ENCODE measurements around the gene MAD1L1. TPM values are rescaled to one million over a fixed set of nuclear protein-coding genes. Genes with fewer than 3 reads are reported as not detected.

Gene MAD1L1
- total and polyA plus RNA-seq, 2 of the 4 experiments (the other 2 are of a cell fraction) = 29.0 to 40.9 TPM

GRCh38 chr7:2263176-2263575, 30.4 kb upstream of the MAD1L1 start:
- 94% methylated on average over 9 of the region's 18 CpGs; no CpG with 5 or more reads in 1 of the 2 experiments for WGBS, 2 experiments (ENCODE audit: extremely low coverage in 2 of 2, insufficient read length in 1 of 2)
- Histone ChIP-seq H2BK20ac (ENCODE audit: low read depth, low read length) (no peak overlapping the region), H2AK9ac (replicated peaks; ENCODE audit: low read depth, low read length, poor library complexity) (no peak overlapping the region), H4K20me1 (ENCODE audit: insufficient read depth, low read length) (0 out of 2 replicates have a peak, but pooled peaks cover 7% of the 10 kb centered on the region), H3K4ac (ENCODE audit: low read depth, low read length) (no peak overlapping the region), H3K18ac (ENCODE audit: low read depth, low read length) (no peak overlapping the region), H3K4me2 (ENCODE audit: low read depth, low read length) (no peak overlapping the region), H3K9me3 (ENCODE audit: control insufficient read depth, insufficient read depth, low read length) (no peaks in the 10 kb centered on the region), H2BK5ac (ENCODE audit: low read depth, low read length, poor library complexity, severe bottlenecking) (no peak overlapping the region), H3K4me1 (ENCODE audit: control insufficient read depth, insufficient read depth, low read length) (peaks cover 4% of the 10 kb centered on the region), H2AK5ac (ENCODE audit: low read depth, low read length) (no peak overlapping the region), H3K23ac (ENCODE audit: low read depth, low read length) (no peak overlapping the region), H3K4me3 (ENCODE audit: insufficient read depth, low read depth, low read length) (no peak overlapping the region), H4K91ac (ENCODE audit: insufficient read depth, low read depth, low read length) (no peak overlapping the region), H3K79me1 (ENCODE audit: low read depth in 1 of 2, low read length in 2 of 2) (peaks cover 0 to 4% of the 10 kb centered on the region in 2 experiments; a peak in 1 of 4 replicates), H3K9ac (ENCODE audit: low read depth, low read length) (no peak overlapping the region), H4K5ac (ENCODE audit: low read depth, low read length) (no peak overlapping the region), H3K27ac (ENCODE audit: insufficient read depth, low read length) (no peak overlapping the region), H2BK120ac (ENCODE audit: low read depth, low read length) (no peak overlapping the region), H4K8ac (ENCODE audit: low read depth in 2 of 2, low read length in 2 of 2) (no peak overlapping the region), H3K9me1 (ENCODE audit: insufficient read depth, low read length) (no peaks in the 10 kb centered on the region), H3K56ac (ENCODE audit: extremely low read depth, insufficient read depth, low read length) (no peak overlapping the region), H3K14ac (replicated peaks; ENCODE audit: low read depth, low read length) (no peak overlapping the region), H2BK15ac (ENCODE audit: low read depth, low read length) (no peak overlapping the region), H2AFZ (replicated peaks; ENCODE audit: low read length, poor library complexity) (no peak overlapping the region), H3K36me3 (ENCODE audit: control insufficient read depth, insufficient read depth, low read length) (peaks cover 19% of the 10 kb centered on the region), H3K27me3 (ENCODE audit: control insufficient read depth, insufficient read depth, low read length) (no peaks in the 10 kb centered on the region)
- DNase-seq (no peak), ATAC-seq (ENCODE audit: low read depth) (no peak)
- TF ChIP-seq CEBPB (IDR thresholded peaks at IDR 0.05; ENCODE audit: low read depth, low read length) (no peak), MAZ (IDR thresholded peaks at IDR 0.05; ENCODE audit: borderline replicate concordance, low read depth, low read length) (no peak), BHLHE40 (IDR thresholded peaks at IDR 0.05; ENCODE audit: low read depth, low read length) (no peak), NFE2L2 (IDR thresholded peaks at IDR 0.05; ENCODE audit: low read depth, low read length) (no peak), CHD1 (IDR thresholded peaks at IDR 0.05; ENCODE audit: low read depth, low read length) (no peak), MAFK (IDR thresholded peaks at IDR 0.05; ENCODE audit: low read depth, low read length) (no peak), ELK1 (IDR thresholded peaks at IDR 0.05; ENCODE audit: borderline replicate concordance, low read depth, low read length) (no peak)
- no TSS peak for BruUV-seq (replicated peaks)
- POLR2A ChIA-PET (ENCODE audit: unreplicated experiment) = no interaction called here
- dilution Hi-C loops (cut with HindIII; ENCODE audit: low sequenced_read_pairs, unreplicated experiment) = no loop called here
- in situ Hi-C loops (cut with MboI; ENCODE audit: low sequenced_read_pairs) = no loop called here
- CTCF ChIA-PET = no interaction called here
- intact Hi-C loops (cut with micrococcal nuclease) = no loop called here
